ENCODE data around the gene CACFD1. TPM values are rescaled to one million over a fixed set of nuclear protein-coding genes. Genes with fewer than 3 reads are reported as not detected.

The CACFD1 gene
- total and polyA plus RNA-seq, 7 donors: 2.8 to 9.4 (median 7.1) TPM

DNA sequence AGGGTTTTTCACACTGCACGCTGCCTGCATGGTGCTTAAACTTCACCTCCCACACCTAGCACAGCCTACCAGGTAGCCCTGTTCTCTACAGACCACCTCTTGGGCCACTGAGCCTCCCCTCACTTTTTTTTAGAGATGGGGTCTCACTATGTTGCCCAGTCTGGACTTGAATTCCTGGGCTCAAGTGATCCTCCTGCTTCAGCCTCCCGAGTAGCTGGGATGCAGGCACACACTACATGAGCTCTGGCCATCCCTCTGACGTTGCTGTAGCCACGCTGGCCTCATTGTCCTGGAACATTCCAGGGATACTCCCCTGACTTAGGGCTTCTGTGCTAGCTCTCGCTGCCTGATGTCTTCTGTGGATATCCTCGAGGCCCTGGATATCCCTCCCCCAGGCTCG is 7.2 kb upstream of the CACFD1 start:
- WGBS, 3 donors: 85 to 89% (median 87%) methylated on average over 7 of the region's 7 CpGs
- TF ChIP-seq, protein P1, sequence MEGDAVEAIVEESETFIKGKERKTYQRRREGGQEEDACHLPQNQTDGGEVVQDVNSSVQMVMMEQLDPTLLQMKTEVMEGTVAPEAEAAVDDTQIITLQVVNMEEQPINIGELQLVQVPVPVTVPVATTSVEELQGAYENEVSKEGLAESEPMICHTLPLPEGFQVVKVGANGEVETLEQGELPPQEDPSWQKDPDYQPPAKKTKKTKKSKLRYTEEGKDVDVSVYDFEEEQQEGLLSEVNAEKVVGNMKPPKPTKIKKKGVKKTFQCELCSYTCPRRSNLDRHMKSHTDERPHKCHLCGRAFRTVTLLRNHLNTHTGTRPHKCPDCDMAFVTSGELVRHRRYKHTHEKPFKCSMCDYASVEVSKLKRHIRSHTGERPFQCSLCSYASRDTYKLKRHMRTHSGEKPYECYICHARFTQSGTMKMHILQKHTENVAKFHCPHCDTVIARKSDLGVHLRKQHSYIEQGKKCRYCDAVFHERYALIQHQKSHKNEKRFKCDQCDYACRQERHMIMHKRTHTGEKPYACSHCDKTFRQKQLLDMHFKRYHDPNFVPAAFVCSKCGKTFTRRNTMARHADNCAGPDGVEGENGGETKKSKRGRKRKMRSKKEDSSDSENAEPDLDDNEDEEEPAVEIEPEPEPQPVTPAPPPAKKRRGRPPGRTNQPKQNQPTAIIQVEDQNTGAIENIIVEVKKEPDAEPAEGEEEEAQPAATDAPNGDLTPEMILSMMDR (IDR thresholded peaks at IDR 0.05): no peak
- Histone ChIP-seq H3K4me1 (no peaks in the 10 kb centered on the region), H3K27me3 (ENCODE audit: insufficient read depth in 3 of 3, low read length in 2 of 3) (no peaks in the 10 kb centered on the region), H3K4me3 (no peak overlapping the region), H3K36me3 (ENCODE audit: insufficient read depth in 1 of 2, low read depth in 1 of 2) (peaks cover 0 to 6% of the 10 kb centered on the region in 2 donors), H3K9me3 (no peaks in the 10 kb centered on the region), H3K27ac (no peak overlapping the region)
- no peak for DNase-seq
- intact Hi-C loops (cut with DNase I): no loop called here
- ATAC-seq: no peak

DNA sequence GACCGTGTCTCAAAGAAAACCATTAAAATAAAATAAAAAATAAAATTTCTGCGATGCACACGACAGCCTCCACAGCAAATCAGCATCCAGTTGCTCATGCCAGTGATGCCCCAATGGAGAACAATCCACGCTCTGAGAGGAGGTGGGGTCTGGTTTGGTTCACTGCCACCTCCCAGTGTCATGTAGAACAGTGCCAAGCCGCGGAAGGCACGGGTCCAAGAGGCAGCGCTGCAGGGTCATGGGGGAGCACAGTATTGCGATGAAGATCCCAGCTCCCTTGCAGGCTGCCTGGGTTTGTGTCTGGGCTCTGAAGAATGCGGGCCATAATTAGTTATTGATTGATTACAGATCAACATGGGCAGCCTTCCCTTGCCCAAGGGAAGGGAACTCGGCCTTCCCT is 6.1 kb upstream of the CACFD1 start:
- H3K27ac ChIP-seq: no peak overlapping the region
- TF ChIP-seq, protein P1 (IDR thresholded peaks at IDR 0.05): no peak
- intact Hi-C loops (cut with DNase I): no loop called here
- DNase-seq (no peak), ATAC-seq (no peak)
- H3K4me3 ChIP-seq: no peak overlapping the region
- peaks cover 1% of the 10 kb centered on the region for H3K4me1 ChIP-seq
- no peaks in the 10 kb centered on the region for H3K9me3 ChIP-seq
- WGBS, 3 donors: 60 to 77% (median 68%) methylated on average over 11 of the region's 11 CpGs
- H3K27me3 ChIP-seq (ENCODE audit: insufficient read depth in 3 of 3, low read length in 2 of 3): no peaks in the 10 kb centered on the region
- H3K36me3 ChIP-seq (ENCODE audit: insufficient read depth in 1 of 2, low read depth in 1 of 2): peaks cover 0 to 6% of the 10 kb centered on the region in 2 donors

DNA sequence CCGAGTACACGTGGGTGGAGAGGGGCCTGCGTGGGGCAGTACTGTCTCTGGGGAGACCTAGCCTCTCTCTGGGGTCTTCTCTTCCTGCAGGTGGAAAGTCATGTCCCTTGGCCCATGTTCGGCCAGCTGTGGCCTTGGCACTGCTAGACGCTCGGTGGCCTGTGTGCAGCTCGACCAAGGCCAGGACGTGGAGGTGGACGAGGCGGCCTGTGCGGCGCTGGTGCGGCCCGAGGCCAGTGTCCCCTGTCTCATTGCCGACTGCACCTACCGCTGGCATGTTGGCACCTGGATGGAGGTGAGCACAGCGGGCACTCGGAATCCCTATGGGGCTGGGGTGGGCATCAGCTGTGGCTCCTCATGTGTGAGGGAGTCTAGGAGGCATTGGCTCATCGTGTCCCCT is 5.5 kb upstream of the CACFD1 start:
- TF ChIP-seq, protein P1 (IDR thresholded peaks at IDR 0.05): no peak
- Histone ChIP-seq H3K27me3 (ENCODE audit: insufficient read depth in 3 of 3, low read length in 2 of 3) (no peaks in the 10 kb centered on the region), H3K27ac (no peak overlapping the region), H3K36me3 (ENCODE audit: insufficient read depth in 1 of 2, low read depth in 1 of 2) (peaks cover 0 to 6% of the 10 kb centered on the region in 2 donors), H3K4me3 (no peak overlapping the region), H3K4me1 (peaks cover 8% of the 10 kb centered on the region), H3K9me3 (no peaks in the 10 kb centered on the region)
- DNase-seq: no peak
- WGBS, 3 donors: 82 to 90% (median 84%) methylated on average over 19 of the region's 19 CpGs
- intact Hi-C loops (cut with DNase I): no loop called here
- ATAC-seq: no peak

DNA sequence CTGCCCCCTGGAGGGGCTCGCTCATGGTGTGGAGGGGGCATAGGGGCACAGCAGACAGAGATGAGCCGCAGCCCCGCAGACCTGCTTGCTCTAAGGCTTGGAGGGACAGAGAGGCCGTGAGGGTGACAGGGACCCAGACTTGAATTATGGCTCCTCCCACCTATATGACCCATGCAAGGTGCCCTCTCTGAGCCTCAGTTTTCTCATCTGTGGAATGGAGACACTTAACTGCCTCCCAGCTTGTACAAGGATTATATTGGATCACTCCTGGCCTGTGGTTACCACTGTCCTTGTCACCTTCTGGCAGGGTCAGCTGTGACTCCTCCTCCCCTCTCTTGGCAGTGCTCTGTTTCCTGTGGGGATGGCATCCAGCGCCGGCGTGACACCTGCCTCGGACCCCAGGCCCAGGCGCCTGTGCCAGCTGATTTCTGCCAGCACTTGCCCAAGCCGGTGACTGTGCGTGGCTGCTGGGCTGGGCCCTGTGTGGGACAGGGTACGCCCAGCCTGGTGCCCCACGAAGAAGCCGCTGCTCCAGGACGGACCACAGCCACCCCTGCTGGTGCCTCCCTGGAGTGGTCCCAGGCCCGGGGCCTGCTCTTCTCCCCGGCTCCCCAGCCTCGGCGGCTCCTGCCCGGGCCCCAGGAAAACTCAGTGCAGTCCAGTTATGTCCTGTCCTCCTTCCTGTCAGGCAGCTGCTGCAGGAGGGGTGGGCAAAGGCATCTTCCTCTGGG is 4.7 kb upstream of the CACFD1 start:
- H3K4me1 ChIP-seq: peaks cover 8% of the 10 kb centered on the region
- 83 to 90% (median 86%) methylated on average over 17 to 20 of the region's 20 CpGs for WGBS, 3 donors
- no peak overlapping the region for H3K4me3 ChIP-seq
- no peaks in the 10 kb centered on the region for H3K9me3 ChIP-seq
- peaks cover 0 to 6% of the 10 kb centered on the region in 2 donors for H3K36me3 ChIP-seq (ENCODE audit: insufficient read depth in 1 of 2, low read depth in 1 of 2)
- H3K27me3 ChIP-seq (ENCODE audit: insufficient read depth in 3 of 3, low read length in 2 of 3): no peaks in the 10 kb centered on the region
- H3K27ac ChIP-seq: no peak overlapping the region
- DNase-seq (no peak), ATAC-seq (no peak)
- TF ChIP-seq, protein P1 (IDR thresholded peaks at IDR 0.05): no peak
- intact Hi-C loops (cut with DNase I): no loop called here

DNA sequence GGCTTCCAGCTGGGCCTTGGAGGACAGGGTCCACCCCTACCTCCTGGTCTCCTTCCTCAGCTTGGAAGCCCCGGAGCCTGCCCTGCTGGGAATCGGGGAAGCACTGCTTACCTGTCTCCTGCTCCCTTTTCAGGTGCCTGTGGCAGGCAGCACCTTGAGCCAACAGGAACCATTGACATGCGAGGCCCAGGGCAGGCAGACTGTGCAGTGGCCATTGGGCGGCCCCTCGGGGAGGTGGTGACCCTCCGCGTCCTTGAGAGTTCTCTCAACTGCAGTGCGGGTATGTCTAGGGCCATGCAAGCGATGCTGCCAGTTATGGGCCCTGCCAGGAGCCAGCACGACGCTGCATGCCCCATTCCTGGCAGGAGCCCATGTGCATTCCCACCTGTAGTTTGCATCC is 3.8 kb upstream of the CACFD1 start:
- intact Hi-C loops (cut with DNase I): no loop called here
- 92 to 98% (median 94%) methylated on average over 11 of the region's 11 CpGs for WGBS, 3 donors
- peaks cover 0 to 6% of the 10 kb centered on the region in 2 donors for H3K36me3 ChIP-seq (ENCODE audit: insufficient read depth in 1 of 2, low read depth in 1 of 2)
- H3K27ac ChIP-seq: no peak overlapping the region
- TF ChIP-seq, protein P1 (IDR thresholded peaks at IDR 0.05): no peak
- DNase-seq (no peak), ATAC-seq (no peak)
- H3K9me3 ChIP-seq: no peaks in the 10 kb centered on the region
- H3K27me3 ChIP-seq (ENCODE audit: insufficient read depth in 3 of 3, low read length in 2 of 3): no peaks in the 10 kb centered on the region
- H3K4me3 ChIP-seq: no peak overlapping the region
- H3K4me1 ChIP-seq: peaks cover 14% of the 10 kb centered on the region

Measured in psoas muscle (tissue), 8 donors.